GM21447 (cell line): ENCODE results near the gene AFTPH.
A peak's percentile ranks its signal among the peaks of the same experiment; 100 is the strongest.

Experiments
- ATAC-seq: cut with Tn5 transposase; IDR thresholded peaks from one replicate; pipeline ENCODE4 v1.9.1; 2021; ENCODE audit not compliant: unreplicated experiment

The AFTPH gene

GRCh38 chr2:64537991-64538390, 13.9 kb downstream of the AFTPH start:
- no peak for ATAC-seq

GRCh38 chr2:64538764-64539433, 14.8 kb downstream of the AFTPH start:
- ATAC-seq, result no peak

GRCh38 chr2:64540615-64541014, 16.5 kb downstream of the AFTPH start:
- no peak for ATAC-seq

- no peak for ATAC-seq
These were observed 17.4 kb downstream of the AFTPH start for GRCh38 chr2:64541547-64541946.

GRCh38 chr2:64542071-64543007, 18.2 kb downstream of the AFTPH start:
- ATAC-seq, result no peak

- no peak for ATAC-seq
These were observed 19.0 kb downstream of the AFTPH start for GRCh38 chr2:64543008-64543697.

GRCh38 chr2:64548761-64549160, 24.6 kb downstream of the AFTPH start:
- ATAC-seq, result no peak

GRCh38 chr2:64550042-64550441, 25.9 kb downstream of the AFTPH start:
- ATAC-seq, result no peak

GRCh38 chr2:64551851-64552250, 27.7 kb downstream of the AFTPH start:
- ATAC-seq, result no peak

- no peak for ATAC-seq
These were observed 30.0 kb downstream of the AFTPH start for GRCh38 chr2:64554117-64554516.

GRCh38 chr2:64558445-64559081, 34.4 kb downstream of the AFTPH start:
- no peak for ATAC-seq

- no peak for ATAC-seq
These were observed 38.1 kb downstream of the AFTPH start for GRCh38 chr2:64562148-64562784.

- no peak for ATAC-seq
These were observed 39.4 kb downstream of the AFTPH start for GRCh38 chr2:64563436-64563938.

- ATAC-seq, result no peak
These were observed 42.0 kb downstream of the AFTPH start for GRCh38 chr2:64565949-64566710.

GRCh38 chr2:64567473-64567872, 43.3 kb downstream of the AFTPH start:
- ATAC-seq, result no peak

- no peak for ATAC-seq
These were observed 44.7 kb downstream of the AFTPH start for GRCh38 chr2:64568836-64569235.

- no peak for ATAC-seq
These were observed 50.7 kb downstream of the AFTPH start for GRCh38 chr2:64574871-64575270.

GRCh38 chr2:64581018-64581417, 56.9 kb downstream of the AFTPH start:
- no peak for ATAC-seq

GRCh38 chr2:64581777-64582539, 57.8 kb downstream of the AFTPH start:
- ATAC-seq, result peak; percentile 30
